Measurements from ENCODE around the gene ANKDD1B. TPM values are rescaled to one million over a fixed set of nuclear protein-coding genes. Genes with fewer than 3 reads are reported as not detected.
"Not testable (repeated sequence)": the region's sequence is repeated elsewhere in the genome, so short reads cannot be mapped to it uniquely, and the experiment has no call there.

The ANKDD1B gene
- total and polyA plus RNA-seq, 3 experiments from 2014 or later: 0.12 to 0.44 TPM; not detected in 1

- POLR2A ChIA-PET: interaction anchor here (0.7 kb wide), 1 partner anchor 9 kb away, joined by 3 read pairs; no protein-coding TSS in a partner anchor
- peaks cover 3 to 10% (median 4%) of the 10 kb centered on the region in 3 donors for H3K4me1 Mint-ChIP-seq
Measured at GRCh38 chr5:75678155-75678554, 66.9 kb downstream of the ANKDD1B start.

GRCh38 chr5:75681125-75681830 is 70.0 kb downstream of the ANKDD1B start:
- H3K27ac ChIP-seq (ENCODE audit: low read depth, low read length): no peak overlapping the region
- H3K4me3 ChIP-seq (ENCODE audit: low read length): no peak overlapping the region
- Mint-ChIP-seq H3K4me3 (no peak overlapping the region), H3K27ac (no peak overlapping the region), H3K4me1 (peaks cover 3 to 10% (median 4%) of the 10 kb centered on the region in 3 donors), H3K36me3 (peaks cover 0 to 44% (median 15%) of the 10 kb centered on the region in 3 donors), H3K9me3 (no peaks in the 10 kb centered on the region), H3K27me3 (no peaks in the 10 kb centered on the region)
- H3K36me3 ChIP-seq (ENCODE audit: insufficient read depth, low read length): peaks cover 3% of the 10 kb centered on the region
- ChIA-PET POLR2A (interaction anchor here (0.9 kb wide), 1 partner anchor 444 kb away, joined by 4 read pairs; the partner anchor contains the start of gene ANKRD31), CTCF (interaction anchor here (0.9 to 2.5 kb wide), 4 partner anchors 444 to 763 kb away, joined by 3 to 13 read pairs (median 3); partner anchors contain the start of gene ANKRD31)
- H3K4me1 ChIP-seq (ENCODE audit: insufficient read depth, low read length): peaks cover 3% of the 10 kb centered on the region
- H3K27me3 ChIP-seq (ENCODE audit: insufficient read depth, low read length, poor library complexity, severe bottlenecking): no peaks in the 10 kb centered on the region
- H3K9me3 ChIP-seq (ENCODE audit: low read length): no peaks in the 10 kb centered on the region
- peak in 2 of 5 donors; percentile 10 to 20 for DNase-seq

More at GRCh38 chr5:75678155-75678554, 66.9 kb downstream of the ANKDD1B start:
- H3K27ac Mint-ChIP-seq: peak overlapping the region in 5 of 8 donors; percentile 2 to 83 (median 68)
- no peaks in the 10 kb centered on the region for H3K27me3 Mint-ChIP-seq
- no peak overlapping the region for H3K4me3 ChIP-seq (ENCODE audit: low read length)
- H3K9me3 Mint-ChIP-seq: no peaks in the 10 kb centered on the region
- CTCF ChIA-PET: no interaction called here
- no peak for DNase-seq
- no peaks in the 10 kb centered on the region for H3K36me3 ChIP-seq (ENCODE audit: insufficient read depth, low read length)
- no peaks in the 10 kb centered on the region for H3K9me3 ChIP-seq (ENCODE audit: low read length)
- H3K4me3 Mint-ChIP-seq: peak overlapping the region in 1 of 7 donors; percentile 52
- peaks cover 0 to 46% (median 13%) of the 10 kb centered on the region in 3 donors for H3K36me3 Mint-ChIP-seq
- no peaks in the 10 kb centered on the region for H3K27me3 ChIP-seq (ENCODE audit: insufficient read depth, low read length, poor library complexity, severe bottlenecking)
- no peak overlapping the region for H3K27ac ChIP-seq (ENCODE audit: low read depth, low read length)
- peaks cover 3% of the 10 kb centered on the region for H3K4me1 ChIP-seq (ENCODE audit: insufficient read depth, low read length)

- H3K4me1 ChIP-seq (ENCODE audit: insufficient read depth, low read length): no peaks in the 10 kb centered on the region
- ChIA-PET CTCF (no interaction called here), POLR2A (interaction anchor here (0.6 kb wide), 1 partner anchor 563 kb away, joined by 5 read pairs; no protein-coding TSS in a partner anchor)
- H3K36me3 ChIP-seq (ENCODE audit: insufficient read depth, low read length): peaks cover 18% of the 10 kb centered on the region
- Mint-ChIP-seq H3K27me3 (no peaks in the 10 kb centered on the region), H3K9me3 (no peaks in the 10 kb centered on the region), H3K4me1 (no peaks in the 10 kb centered on the region), H3K36me3 (peaks cover 0 to 55% (median 12%) of the 10 kb centered on the region in 3 donors), H3K27ac (no peak overlapping the region), H3K4me3 (no peak overlapping the region)
- no peak overlapping the region for H3K4me3 ChIP-seq (ENCODE audit: low read length)
- no peaks in the 10 kb centered on the region for H3K27me3 ChIP-seq (ENCODE audit: insufficient read depth, low read length, poor library complexity, severe bottlenecking)
- DNase-seq: no peak
- H3K27ac ChIP-seq (ENCODE audit: low read depth, low read length): no peak overlapping the region
- H3K9me3 ChIP-seq (ENCODE audit: low read length): no peaks in the 10 kb centered on the region
Measured at GRCh38 chr5:75685141-75685540, 73.9 kb downstream of the ANKDD1B start.

- H3K27ac Mint-ChIP-seq: peak overlapping the region in 2 of 8 donors; percentile 52 to 73
Measured at GRCh38 chr5:75686480-75686879, 75.2 kb downstream of the ANKDD1B start.

GRCh38 chr5:75690669-75691068 is 79.4 kb downstream of the ANKDD1B start:
- ChIA-PET POLR2A (no interaction called here), CTCF (no interaction called here)
- Mint-ChIP-seq H3K4me3 (no peak overlapping the region), H3K36me3 (peaks cover 0 to 69% (median 14%) of the 10 kb centered on the region in 3 donors), H3K4me1 (peaks cover 4 to 20% (median 8%) of the 10 kb centered on the region in 3 donors), H3K9me3 (no peaks in the 10 kb centered on the region), H3K27ac (peak overlapping the region in 1 of 8 donors; percentile 16), H3K27me3 (no peaks in the 10 kb centered on the region)
- H3K9me3 ChIP-seq (ENCODE audit: low read length): no peaks in the 10 kb centered on the region
- H3K27ac ChIP-seq (ENCODE audit: low read depth, low read length): no peak overlapping the region
- no peak for DNase-seq
- H3K4me3 ChIP-seq (ENCODE audit: low read length): no peak overlapping the region
- H3K27me3 ChIP-seq (ENCODE audit: insufficient read depth, low read length, poor library complexity, severe bottlenecking): no peaks in the 10 kb centered on the region
- peaks cover 20% of the 10 kb centered on the region for H3K36me3 ChIP-seq (ENCODE audit: insufficient read depth, low read length)
- no peaks in the 10 kb centered on the region for H3K4me1 ChIP-seq (ENCODE audit: insufficient read depth, low read length)

More at GRCh38 chr5:75686480-75686879, 75.2 kb downstream of the ANKDD1B start:
- Histone ChIP-seq H3K27ac (ENCODE audit: low read depth, low read length) (no peak overlapping the region), H3K4me3 (ENCODE audit: low read length) (no peak overlapping the region), H3K4me1 (ENCODE audit: insufficient read depth, low read length) (no peaks in the 10 kb centered on the region), H3K27me3 (ENCODE audit: insufficient read depth, low read length, poor library complexity, severe bottlenecking) (no peaks in the 10 kb centered on the region), H3K36me3 (ENCODE audit: insufficient read depth, low read length) (peaks cover 22% of the 10 kb centered on the region), H3K9me3 (ENCODE audit: low read length) (no peaks in the 10 kb centered on the region)
- peaks cover 0 to 59% (median 12%) of the 10 kb centered on the region in 3 donors for H3K36me3 Mint-ChIP-seq
- H3K4me1 Mint-ChIP-seq: peaks cover 3 to 5% (median 4%) of the 10 kb centered on the region in 3 donors
- ChIA-PET CTCF (interaction anchor here (1.0 kb wide), 1 partner anchor 450 kb away, joined by 3 read pairs; no protein-coding TSS in a partner anchor), POLR2A (no interaction called here)
- H3K27me3 Mint-ChIP-seq: no peaks in the 10 kb centered on the region
- H3K4me3 Mint-ChIP-seq: no peak overlapping the region
- no peak for DNase-seq
- no peaks in the 10 kb centered on the region for H3K9me3 Mint-ChIP-seq

GRCh38 chr5:75694781-75695180 is 83.5 kb downstream of the ANKDD1B start:
- Mint-ChIP-seq H3K27me3 (no peaks in the 10 kb centered on the region), H3K27ac (peak overlapping the region in 1 of 8 donors; percentile 66), H3K36me3 (peaks cover 4 to 49% (median 10%) of the 10 kb centered on the region in 3 donors), H3K9me3 (no peaks in the 10 kb centered on the region), H3K4me1 (peaks cover 7 to 33% (median 11%) of the 10 kb centered on the region in 3 donors), H3K4me3 (no peak overlapping the region)
- POLR2A ChIA-PET: no interaction called here
- no peaks in the 10 kb centered on the region for H3K9me3 ChIP-seq (ENCODE audit: low read length)
- no peaks in the 10 kb centered on the region for H3K4me1 ChIP-seq (ENCODE audit: insufficient read depth, low read length)
- CTCF ChIA-PET: no interaction called here
- no peak overlapping the region for H3K4me3 ChIP-seq (ENCODE audit: low read length)
- no peak for DNase-seq
- H3K27me3 ChIP-seq (ENCODE audit: insufficient read depth, low read length, poor library complexity, severe bottlenecking): no peaks in the 10 kb centered on the region
- peaks cover 7% of the 10 kb centered on the region for H3K36me3 ChIP-seq (ENCODE audit: insufficient read depth, low read length)
- H3K27ac ChIP-seq (ENCODE audit: low read depth, low read length): no peak overlapping the region

- H3K9me3 Mint-ChIP-seq; CTCF ChIA-PET; H3K27ac ChIP-seq (ENCODE audit: low read depth, low read length); H3K27me3 ChIP-seq (ENCODE audit: insufficient read depth, low read length, poor library complexity, severe bottlenecking); POLR2A ChIA-PET; H3K9me3 ChIP-seq (ENCODE audit: low read length); H3K4me3 ChIP-seq (ENCODE audit: low read length); H3K36me3 ChIP-seq (ENCODE audit: insufficient read depth, low read length); H3K4me1 ChIP-seq (ENCODE audit: insufficient read depth, low read length); H3K27me3 Mint-ChIP-seq; DNase-seq: not testable (repeated sequence)
- Mint-ChIP-seq H3K4me3 (peak overlapping the region in 1 of 7 donors; percentile 41), H3K4me1 (peaks cover 5 to 30% (median 9%) of the 10 kb centered on the region in 3 donors), H3K27ac (peak overlapping the region in 2 of 8 donors; percentile 63 to 88), H3K36me3 (peaks cover 4 to 44% (median 10%) of the 10 kb centered on the region in 3 donors)
Measured at GRCh38 chr5:75695472-75696351, 84.5 kb downstream of the ANKDD1B start.
